ENCODE data around the gene HERC5.

HERC5 gene

DNA sequence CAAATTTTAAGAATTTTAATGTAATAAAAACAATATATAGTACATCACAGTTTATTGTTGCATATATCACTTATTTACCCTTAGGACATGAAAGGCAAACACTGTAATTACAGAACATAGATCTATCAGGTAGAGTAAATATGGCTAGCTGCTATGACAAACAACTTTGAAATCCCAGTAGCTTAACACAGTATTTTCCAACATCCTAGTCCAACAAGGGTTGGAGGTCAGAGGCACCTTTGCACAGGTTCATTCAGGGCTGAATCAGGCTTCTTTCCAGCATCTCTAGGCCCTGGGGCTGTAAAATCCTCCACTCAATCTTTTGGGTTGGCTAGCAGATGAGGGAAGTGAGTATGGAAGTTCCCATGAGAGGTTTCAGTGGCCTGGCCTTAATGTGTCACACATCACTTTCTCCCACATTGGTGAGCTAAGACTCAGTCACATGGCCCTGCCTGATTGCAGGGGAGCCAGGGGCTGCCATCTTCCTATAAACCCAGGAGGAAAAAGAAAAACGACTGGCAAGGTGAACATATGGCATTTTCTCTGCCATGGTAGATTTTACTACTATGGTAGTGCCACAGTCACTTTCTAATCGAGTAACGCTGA is 45.3 kb upstream of the HERC5 start:
- TF ChIP-seq ISL1 (CRISPR knock-in tag; IDR thresholded peaks at IDR 0.05): no peak
- no peak for TF ChIP-seq OSR1 (CRISPR knock-in tag; IDR thresholded peaks at IDR 0.05)
- no peak for TF ChIP-seq ESRRG (CRISPR knock-in tag; IDR thresholded peaks at IDR 0.05)
- TF ChIP-seq, protein P1, sequence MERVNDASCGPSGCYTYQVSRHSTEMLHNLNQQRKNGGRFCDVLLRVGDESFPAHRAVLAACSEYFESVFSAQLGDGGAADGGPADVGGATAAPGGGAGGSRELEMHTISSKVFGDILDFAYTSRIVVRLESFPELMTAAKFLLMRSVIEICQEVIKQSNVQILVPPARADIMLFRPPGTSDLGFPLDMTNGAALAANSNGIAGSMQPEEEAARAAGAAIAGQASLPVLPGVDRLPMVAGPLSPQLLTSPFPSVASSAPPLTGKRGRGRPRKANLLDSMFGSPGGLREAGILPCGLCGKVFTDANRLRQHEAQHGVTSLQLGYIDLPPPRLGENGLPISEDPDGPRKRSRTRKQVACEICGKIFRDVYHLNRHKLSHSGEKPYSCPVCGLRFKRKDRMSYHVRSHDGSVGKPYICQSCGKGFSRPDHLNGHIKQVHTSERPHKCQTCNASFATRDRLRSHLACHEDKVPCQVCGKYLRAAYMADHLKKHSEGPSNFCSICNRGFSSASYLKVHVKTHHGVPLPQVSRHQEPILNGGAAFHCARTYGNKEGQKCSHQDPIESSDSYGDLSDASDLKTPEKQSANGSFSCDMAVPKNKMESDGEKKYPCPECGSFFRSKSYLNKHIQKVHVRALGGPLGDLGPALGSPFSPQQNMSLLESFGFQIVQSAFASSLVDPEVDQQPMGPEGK (CRISPR knock-in tag; IDR thresholded peaks at IDR 0.05; ENCODE audit: borderline replicate concordance): no peak
- TF ChIP-seq TCF4 (CRISPR knock-in tag; IDR thresholded peaks at IDR 0.05; ENCODE audit: borderline replicate concordance): no peak
- TF ChIP-seq ZNF70 (CRISPR knock-in tag; IDR thresholded peaks at IDR 0.05): no peak
- TF ChIP-seq TOX (CRISPR knock-in tag; IDR thresholded peaks at IDR 0.05; ENCODE audit: borderline replicate concordance): no peak
- TF ChIP-seq ZC3H10 (CRISPR knock-in tag; IDR thresholded peaks at IDR 0.05): no peak
- TF ChIP-seq ZFP3 (CRISPR knock-in tag; IDR thresholded peaks at IDR 0.05): no peak
- TF ChIP-seq, protein P2, sequence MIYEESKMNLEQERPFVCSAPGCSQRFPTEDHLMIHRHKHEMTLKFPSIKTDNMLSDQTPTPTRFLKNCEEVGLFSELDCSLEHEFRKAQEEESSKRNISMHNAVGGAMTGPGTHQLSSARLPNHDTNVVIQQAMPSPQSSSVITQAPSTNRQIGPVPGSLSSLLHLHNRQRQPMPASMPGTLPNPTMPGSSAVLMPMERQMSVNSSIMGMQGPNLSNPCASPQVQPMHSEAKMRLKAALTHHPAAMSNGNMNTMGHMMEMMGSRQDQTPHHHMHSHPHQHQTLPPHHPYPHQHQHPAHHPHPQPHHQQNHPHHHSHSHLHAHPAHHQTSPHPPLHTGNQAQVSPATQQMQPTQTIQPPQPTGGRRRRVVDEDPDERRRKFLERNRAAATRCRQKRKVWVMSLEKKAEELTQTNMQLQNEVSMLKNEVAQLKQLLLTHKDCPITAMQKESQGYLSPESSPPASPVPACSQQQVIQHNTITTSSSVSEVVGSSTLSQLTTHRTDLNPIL (CRISPR knock-in tag; IDR thresholded peaks at IDR 0.05; ENCODE audit: low read depth): no peak
- no peak for TF ChIP-seq ZFP30 (CRISPR knock-in tag; IDR thresholded peaks at IDR 0.05)
- TF ChIP-seq SNAI2 (CRISPR knock-in tag; IDR thresholded peaks at IDR 0.05): no peak
- TF ChIP-seq ARNTL (CRISPR knock-in tag; IDR thresholded peaks at IDR 0.05; ENCODE audit: borderline replicate concordance, low read depth): no peak
- no peak for TF ChIP-seq ZNF565 (CRISPR knock-in tag; conservative IDR thresholded peaks at IDR 0.05; ENCODE audit: low read depth)
- TF ChIP-seq RARB (CRISPR knock-in tag; IDR thresholded peaks at IDR 0.05): no peak
- TF ChIP-seq, protein P3, sequence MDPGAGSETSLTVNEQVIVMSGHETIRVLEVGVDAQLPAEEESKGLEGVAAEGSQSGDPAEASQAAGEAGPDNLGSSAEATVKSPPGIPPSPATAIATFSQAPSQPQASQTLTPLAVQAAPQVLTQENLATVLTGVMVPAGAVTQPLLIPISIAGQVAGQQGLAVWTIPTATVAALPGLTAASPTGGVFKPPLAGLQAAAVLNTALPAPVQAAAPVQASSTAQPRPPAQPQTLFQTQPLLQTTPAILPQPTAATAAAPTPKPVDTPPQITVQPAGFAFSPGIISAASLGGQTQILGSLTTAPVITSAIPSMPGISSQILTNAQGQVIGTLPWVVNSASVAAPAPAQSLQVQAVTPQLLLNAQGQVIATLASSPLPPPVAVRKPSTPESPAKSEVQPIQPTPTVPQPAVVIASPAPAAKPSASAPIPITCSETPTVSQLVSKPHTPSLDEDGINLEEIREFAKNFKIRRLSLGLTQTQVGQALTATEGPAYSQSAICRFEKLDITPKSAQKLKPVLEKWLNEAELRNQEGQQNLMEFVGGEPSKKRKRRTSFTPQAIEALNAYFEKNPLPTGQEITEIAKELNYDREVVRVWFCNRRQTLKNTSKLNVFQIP (CRISPR knock-in tag; IDR thresholded peaks at IDR 0.05; ENCODE audit: borderline replicate concordance, low read depth): no peak
- no peak for TF ChIP-seq GLIS3 (CRISPR knock-in tag; IDR thresholded peaks at IDR 0.05)
- TF ChIP-seq ZNF8 (CRISPR knock-in tag; IDR thresholded peaks at IDR 0.05): no peak
- no peak for TF ChIP-seq BACH2 (CRISPR knock-in tag; IDR thresholded peaks at IDR 0.05; ENCODE audit: borderline replicate concordance)
- no peak for ATAC-seq

DNA sequence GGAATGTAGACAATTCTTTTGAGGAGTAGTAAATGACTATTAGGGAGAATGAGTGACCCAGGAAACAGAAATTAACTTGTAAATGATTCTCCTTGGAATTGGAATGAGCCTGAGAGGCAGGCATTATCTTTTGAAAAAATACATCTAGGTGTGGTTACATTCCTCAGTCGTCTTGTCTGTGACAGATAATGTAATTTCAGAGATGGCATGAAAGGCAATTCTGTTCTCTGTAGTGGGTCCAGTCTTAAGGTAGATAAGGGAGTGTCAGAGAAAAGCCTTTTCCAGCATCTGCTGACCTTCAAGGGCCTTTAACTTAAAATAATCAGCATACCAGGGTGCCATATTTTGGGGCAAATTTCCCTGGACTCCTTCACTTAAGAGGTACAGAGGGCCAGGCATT is 43.1 kb upstream of the HERC5 start:
- no peak for TF ChIP-seq ZFP30 (CRISPR knock-in tag; IDR thresholded peaks at IDR 0.05)
- no peak for TF ChIP-seq TCF4 (CRISPR knock-in tag; IDR thresholded peaks at IDR 0.05; ENCODE audit: borderline replicate concordance)
- no peak for TF ChIP-seq PPARA (CRISPR knock-in tag; IDR thresholded peaks at IDR 0.05; ENCODE audit: borderline replicate concordance)
- TF ChIP-seq GLIS3 (CRISPR knock-in tag; IDR thresholded peaks at IDR 0.05): no peak
- TF ChIP-seq ISL1 (CRISPR knock-in tag; IDR thresholded peaks at IDR 0.05): no peak
- no peak for TF ChIP-seq SNAI2 (CRISPR knock-in tag; IDR thresholded peaks at IDR 0.05)
- TF ChIP-seq OSR1 (CRISPR knock-in tag; IDR thresholded peaks at IDR 0.05): no peak
- TF ChIP-seq ZNF565 (CRISPR knock-in tag; conservative IDR thresholded peaks at IDR 0.05; ENCODE audit: low read depth): no peak
- TF ChIP-seq ARNTL (CRISPR knock-in tag; IDR thresholded peaks at IDR 0.05; ENCODE audit: borderline replicate concordance, low read depth): no peak
- no peak for TF ChIP-seq TOX (CRISPR knock-in tag; IDR thresholded peaks at IDR 0.05; ENCODE audit: borderline replicate concordance)
- no peak for TF ChIP-seq ESRRG (CRISPR knock-in tag; IDR thresholded peaks at IDR 0.05)
- no peak for TF ChIP-seq ZNF8 (CRISPR knock-in tag; IDR thresholded peaks at IDR 0.05)
- TF ChIP-seq, protein P4, sequence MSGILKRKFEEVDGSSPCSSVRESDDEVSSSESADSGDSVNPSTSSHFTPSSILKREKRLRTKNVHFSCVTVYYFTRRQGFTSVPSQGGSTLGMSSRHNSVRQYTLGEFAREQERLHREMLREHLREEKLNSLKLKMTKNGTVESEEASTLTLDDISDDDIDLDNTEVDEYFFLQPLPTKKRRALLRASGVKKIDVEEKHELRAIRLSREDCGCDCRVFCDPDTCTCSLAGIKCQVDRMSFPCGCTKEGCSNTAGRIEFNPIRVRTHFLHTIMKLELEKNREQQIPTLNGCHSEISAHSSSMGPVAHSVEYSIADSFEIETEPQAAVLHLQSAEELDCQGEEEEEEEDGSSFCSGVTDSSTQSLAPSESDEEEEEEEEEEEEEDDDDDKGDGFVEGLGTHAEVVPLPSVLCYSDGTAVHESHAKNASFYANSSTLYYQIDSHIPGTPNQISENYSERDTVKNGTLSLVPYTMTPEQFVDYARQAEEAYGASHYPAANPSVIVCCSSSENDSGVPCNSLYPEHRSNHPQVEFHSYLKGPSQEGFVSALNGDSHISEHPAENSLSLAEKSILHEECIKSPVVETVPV (CRISPR knock-in tag; IDR thresholded peaks at IDR 0.05): no peak
- TF ChIP-seq, protein P2 (CRISPR knock-in tag; IDR thresholded peaks at IDR 0.05; ENCODE audit: low read depth): no peak
- no peak for ATAC-seq

DNA sequence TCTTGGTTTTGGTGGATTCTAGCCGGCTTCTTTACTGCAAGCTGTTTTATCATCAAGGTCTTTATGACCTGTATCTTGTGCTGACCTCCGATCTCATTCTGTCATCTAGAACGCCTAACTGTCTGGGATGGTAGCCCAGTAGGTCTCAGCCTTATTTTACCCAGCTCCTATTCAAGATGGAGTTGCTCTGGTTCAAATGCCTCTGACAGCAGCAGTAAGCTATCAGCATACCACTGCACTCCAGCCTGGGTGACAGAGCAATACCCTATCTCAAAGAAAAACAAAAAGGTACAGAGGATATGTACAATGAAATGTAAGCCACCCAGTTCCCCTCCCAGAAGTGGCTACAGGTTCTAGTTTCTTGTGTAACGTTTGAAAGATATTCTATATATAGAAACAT is 42.2 kb upstream of the HERC5 start:
- no peak for ATAC-seq
- no peak for TF ChIP-seq PPARA (CRISPR knock-in tag; IDR thresholded peaks at IDR 0.05; ENCODE audit: borderline replicate concordance)
- no peak for TF ChIP-seq BACH2 (CRISPR knock-in tag; IDR thresholded peaks at IDR 0.05; ENCODE audit: borderline replicate concordance)
- no peak for TF ChIP-seq ZNF565 (CRISPR knock-in tag; conservative IDR thresholded peaks at IDR 0.05; ENCODE audit: low read depth)
- TF ChIP-seq TOX (CRISPR knock-in tag; IDR thresholded peaks at IDR 0.05; ENCODE audit: borderline replicate concordance): no peak
- TF ChIP-seq RARB (CRISPR knock-in tag; IDR thresholded peaks at IDR 0.05): no peak
- TF ChIP-seq ZNF70 (CRISPR knock-in tag; IDR thresholded peaks at IDR 0.05): no peak
- TF ChIP-seq ZC3H10 (CRISPR knock-in tag; IDR thresholded peaks at IDR 0.05): no peak
- no peak for TF ChIP-seq ZNF8 (CRISPR knock-in tag; IDR thresholded peaks at IDR 0.05)
- TF ChIP-seq, protein P1 (CRISPR knock-in tag; IDR thresholded peaks at IDR 0.05; ENCODE audit: borderline replicate concordance): no peak
- TF ChIP-seq ISL1 (CRISPR knock-in tag; IDR thresholded peaks at IDR 0.05): no peak
- TF ChIP-seq GLIS3 (CRISPR knock-in tag; IDR thresholded peaks at IDR 0.05): no peak
- TF ChIP-seq, protein P3 (CRISPR knock-in tag; IDR thresholded peaks at IDR 0.05; ENCODE audit: borderline replicate concordance, low read depth): no peak
- TF ChIP-seq ARNTL (CRISPR knock-in tag; IDR thresholded peaks at IDR 0.05; ENCODE audit: borderline replicate concordance, low read depth): no peak
- no peak for TF ChIP-seq TCF4 (CRISPR knock-in tag; IDR thresholded peaks at IDR 0.05; ENCODE audit: borderline replicate concordance)
- TF ChIP-seq ZFP3 (CRISPR knock-in tag; IDR thresholded peaks at IDR 0.05): no peak
- no peak for TF ChIP-seq CSDC2 (CRISPR knock-in tag; IDR thresholded peaks at IDR 0.05)
- no peak for TF ChIP-seq ZFP30 (CRISPR knock-in tag; IDR thresholded peaks at IDR 0.05)
